Naive thymus-derived CD4-positive, alpha-beta T cell (primary cell): ENCODE data around the gene IL4I1. TPM values are rescaled to one million over a fixed set of nuclear protein-coding genes. Genes with fewer than 3 reads are reported as not detected.

Experiments used
- ATAC-seq: fragments of 150-1000 bp; cut with Tn5 transposase; 2 replicates; pipeline ENCODE4 v1.10.0; 2021; ENCODE audit warnings: mild to moderate bottlenecking, moderate library complexity
- CTCF ChIA-PET: fragments of 350-600 bp; sonication (Branson Sonifier 250); formaldehyde crosslinking; loops from one replicate; lab custom pipeline; 2021; ENCODE audit warnings: antibody characterized with exemption; lab: Charles Lee
- POLR2A ChIA-PET: fragments of 350-600 bp; sonication (Branson Sonifier 250); formaldehyde crosslinking; loops from one replicate; lab custom pipeline; 2021; ENCODE audit warnings: antibody characterized with exemption, inconsistent platforms; lab: Charles Lee
- DNase-seq, 9 donors: peaks; one replicate each; pipeline versions ENCODE4 v3.0.0 to v3.0.0-alpha.2; 2020 to 2022; ENCODE audit warnings: mixed read lengths in 1 of 9
- H3K27ac ChIP-seq: one replicate; pipeline ENCODE4 v1.7.0; 2013; ENCODE audit warnings: mild to moderate bottlenecking, low read depth, low read length, moderate library complexity
- H3K27me3 ChIP-seq, 2 donors: one replicate each; pipeline ENCODE4 v1.7.0; 2013; ENCODE audit warnings: low read length in 2 of 2, mild to moderate bottlenecking in 2 of 2, moderate library complexity in 2 of 2; ENCODE audit not compliant: control insufficient read depth in 2 of 2, insufficient read depth in 2 of 2
- H3K36me3 ChIP-seq, 3 experiments: 1 replicate in 2 of 3; 2 replicates in 1 of 3; pipeline ENCODE4 v1.7.0; 2013; ENCODE audit warnings: low read length in 3 of 3, mild to moderate bottlenecking in 3 of 3, moderate library complexity in 1 of 3; ENCODE audit not compliant: insufficient read depth in 3 of 3, control insufficient read depth in 2 of 3
- H3K4me1 ChIP-seq, 2 donors: one replicate each; pipeline ENCODE4 v1.7.0; 2013; ENCODE audit warnings: low read length in 2 of 2, mild to moderate bottlenecking in 2 of 2, moderate library complexity in 1 of 2; ENCODE audit not compliant: control insufficient read depth in 2 of 2, insufficient read depth in 2 of 2
- H3K4me3 ChIP-seq: 2 replicates; pipeline ENCODE4 v1.7.0; 2013; ENCODE audit warnings: mild to moderate bottlenecking, low read length
- H3K9me3 ChIP-seq, 3 experiments: 1 replicate in 2 of 3; 2 replicates in 1 of 3; pipeline ENCODE4 v1.7.0; 2013; ENCODE audit warnings: low read length in 3 of 3; ENCODE audit not compliant: control insufficient read depth in 2 of 3
- H3K27ac Mint-ChIP-seq, 9 donors: one replicate each; pipeline ENCODE4 v1.8.0; 2020 to 2022; ENCODE audit warnings: mixed read lengths in 9 of 9, mild to moderate bottlenecking in 8 of 9, moderate library complexity in 5 of 9, inconsistent platforms in 2 of 9
- H3K27me3 Mint-ChIP-seq, 5 donors: one replicate each; pipeline ENCODE4 v1.8.0; 2021 to 2022; ENCODE audit warnings: mixed read lengths in 5 of 5, mild to moderate bottlenecking in 1 of 5
- H3K36me3 Mint-ChIP-seq, 5 donors: one replicate each; pipeline ENCODE4 v1.8.0; 2020 to 2022; ENCODE audit warnings: mixed read lengths in 5 of 5, mild to moderate bottlenecking in 3 of 5, inconsistent platforms in 1 of 5
- H3K4me1 Mint-ChIP-seq, 7 donors: one replicate each; pipeline ENCODE4 v1.8.0; 2020 to 2022; ENCODE audit warnings: mixed read lengths in 7 of 7, mild to moderate bottlenecking in 3 of 7, inconsistent platforms in 1 of 7
- H3K4me3 Mint-ChIP-seq, 10 donors: one replicate each; pipeline ENCODE4 v1.8.0; 2020 to 2022; ENCODE audit warnings: mild to moderate bottlenecking in 10 of 10, mixed read lengths in 10 of 10, moderate library complexity in 6 of 10, inconsistent platforms in 2 of 10
- H3K9me3 Mint-ChIP-seq, 11 donors: one replicate each; pipeline ENCODE4 v1.8.0; 2020 to 2022; ENCODE audit warnings: mixed read lengths in 11 of 11, mild to moderate bottlenecking in 4 of 11, inconsistent platforms in 1 of 11, moderate library complexity in 1 of 11
- intact Hi-C, 2 donors: fragments of 100-400 bp; cut with micrococcal nuclease; formaldehyde crosslinking; loops; one replicate each; pipeline ENCODE4 v1.15.1; 2023
- microRNA-seq: library from miRNA; unstranded; fragments of <30 nt; microRNA quantifications from one replicate; pipeline ENCODE4 v1.2.0, GENCODE V29; 2022; ENCODE audit warnings: borderline microRNAs expressed
- polyA plus RNA-seq, 2 donors: library from polyadenylated mRNA; unstranded; fragments of 300-500 nt; fragmentation: Illumina TruSeq; gene quantifications; one replicate each; pipeline ENCODE4 v1.2.3, GENCODE V29; 2021
- total RNA-seq, 6 experiments: library from RNA in 5 of 6; stranded (reverse) in 5 of 6; gene quantifications; 1 replicate in 5 of 6; 2 replicates in 1 of 6; pipeline ENCODE4 v1.2.3 and lab custom pipeline; 2021 to 2026

IL4I1 gene
- total and polyA plus RNA-seq, 7 experiments from 2014 or later = 1.2 to 6.8 (median 1.9) TPM; not detected in 2

- CTCF ChIA-PET = no interaction called here
- Histone ChIP-seq H3K4me1 (no peaks in the 10 kb centered on the region), H3K27ac (no peak overlapping the region), H3K27me3 (no peaks in the 10 kb centered on the region), H3K4me3 (no peak overlapping the region), H3K36me3 (peaks cover 0 to 38% (median 0%) of the 10 kb centered on the region in 3 experiments), H3K9me3 (no peaks in the 10 kb centered on the region)
- Mint-ChIP-seq H3K4me3 (no peak overlapping the region), H3K27me3 (no peaks in the 10 kb centered on the region), H3K4me1 (no peaks in the 10 kb centered on the region), H3K9me3 (no peaks in the 10 kb centered on the region), H3K27ac (no peak overlapping the region), H3K36me3 (peaks cover 6 to 31% (median 18%) of the 10 kb centered on the region in 5 donors)
- no peak for ATAC-seq
- intact Hi-C loops = no loop called here
- no peak for DNase-seq
- POLR2A ChIA-PET = no interaction called here
Measured at GRCh38 chr19:49839713-49840112, 57.0 kb downstream of the IL4I1 start.

Small RNAs within 50 kb of the gene (microRNA-seq; reads per million reads assigned to microRNA genes)
- gene MIR4749 (2.1 reads per million), gene MIR4750 (not detected)

Other genes with a start within 250 kb of the IL4I1 start
- gene IRF3, start 231.0 kb downstream of the IL4I1 start, total RNA-seq = 100 to 1,000 TPM; 176 to 346 (median 212) TPM
- 10 to 100 TPM; 55.5 to 80.7 TPM for gene IRF3, start 231.0 kb downstream of the IL4I1 start, polyA plus RNA-seq
- gene BCL2L12, start 231.0 kb downstream of the IL4I1 start, total RNA-seq = 10 to 100 TPM; 11.3 to 57.2 (median 22.6) TPM
- 10 to 100 TPM; 11.4 to 14.8 TPM for gene BCL2L12, start 231.0 kb downstream of the IL4I1 start, polyA plus RNA-seq
- 100 to 1,000 TPM in 1 of 5 experiments, 10 to 100 TPM in 4; 73.1 to 169 (median 95.3) TPM for gene PRMT1, start 219.6 kb downstream of the IL4I1 start, total RNA-seq
- gene PRMT1, start 219.6 kb downstream of the IL4I1 start, polyA plus RNA-seq = 100 to 1,000 TPM; 126 to 145 TPM
- 1 to 10 TPM; 2.8 to 7.5 (median 4.6) TPM for gene ADM5, start 207.3 kb downstream of the IL4I1 start, total RNA-seq
- gene ADM5, start 207.3 kb downstream of the IL4I1 start, polyA plus RNA-seq = under 1 TPM in 1 of 2 donors, not detected in 1; 0.34 TPM
- gene CPT1C, start 205.8 kb downstream of the IL4I1 start, total RNA-seq = 1 to 10 TPM in 4 of 5 experiments, under 1 TPM in 1; 0.96 to 6.0 (median 1.5) TPM
- gene CPT1C, start 205.8 kb downstream of the IL4I1 start, polyA plus RNA-seq = 1 to 10 TPM in 1 of 2 donors, not detected in 1; 1.7 TPM
- 1 to 10 TPM; 1.4 to 3.6 (median 2.8) TPM for gene TSKS, start 133.6 kb downstream of the IL4I1 start, total RNA-seq
- gene TSKS, start 133.6 kb downstream of the IL4I1 start, polyA plus RNA-seq = 1 to 10 TPM in 1 of 2 donors, under 1 TPM in 1; 0.51 to 1.1 TPM
- 10 to 100 TPM; 38.2 to 83.3 (median 56.7) TPM for gene AP2A1, start 129.9 kb downstream of the IL4I1 start, total RNA-seq
- 1 to 10 TPM; 3.8 to 8.3 TPM for gene AP2A1, start 129.9 kb downstream of the IL4I1 start, polyA plus RNA-seq
- 10 to 100 TPM; 16.0 to 28.4 (median 26.8) TPM for gene FUZ, start 83.6 kb downstream of the IL4I1 start, total RNA-seq
- 1 to 10 TPM; 3.8 to 6.3 TPM for gene FUZ, start 83.6 kb downstream of the IL4I1 start, polyA plus RNA-seq
- gene MED25, start 78.6 kb downstream of the IL4I1 start, total RNA-seq = 10 to 100 TPM; 36.8 to 75.2 (median 55.4) TPM
- 10 to 100 TPM; 10.8 to 16.7 TPM for gene MED25, start 78.6 kb downstream of the IL4I1 start, polyA plus RNA-seq
- 100 to 1,000 TPM in 4 of 5 experiments, 10 to 100 TPM in 1; 92.8 to 170 (median 160) TPM for gene PTOV1, start 45.7 kb downstream of the IL4I1 start, total RNA-seq
- gene PTOV1, start 45.7 kb downstream of the IL4I1 start, polyA plus RNA-seq = 10 to 100 TPM; 49.0 to 68.6 TPM
- 100 to 1,000 TPM; 141 to 174 (median 154) TPM for gene PNKP, start 29.3 kb downstream of the IL4I1 start, total RNA-seq
- gene PNKP, start 29.3 kb downstream of the IL4I1 start, polyA plus RNA-seq = 10 to 100 TPM; 19.4 to 24.8 TPM
- 10 to 100 TPM; 15.9 to 25.7 (median 21.2) TPM for gene AKT1S1, start 19.5 kb downstream of the IL4I1 start, total RNA-seq
- gene AKT1S1, start 19.5 kb downstream of the IL4I1 start, polyA plus RNA-seq = 1 to 10 TPM; 4.7 to 5.8 TPM
- 100 to 1,000 TPM in 1 of 5 experiments, 10 to 100 TPM in 4; 42.9 to 106 (median 53.0) TPM for gene TBC1D17, start 19.2 kb downstream of the IL4I1 start, total RNA-seq
- gene TBC1D17, start 19.2 kb downstream of the IL4I1 start, polyA plus RNA-seq = 10 to 100 TPM; 11.6 to 22.2 TPM
- gene ATF5, start 32.3 kb upstream of the IL4I1 start, total RNA-seq = 10 to 100 TPM in 3 of 5 experiments, 1 to 10 TPM in 2; 5.9 to 16.1 (median 14.9) TPM
- 1 to 10 TPM; 1.6 to 1.9 TPM for gene ATF5, start 32.3 kb upstream of the IL4I1 start, polyA plus RNA-seq
- 100 to 1,000 TPM in 1 of 5 experiments, 10 to 100 TPM in 4; 26.9 to 130 (median 52.4) TPM for gene NUP62, start 32.6 kb upstream of the IL4I1 start, total RNA-seq
- 10 to 100 TPM; 46.3 to 65.0 TPM for gene NUP62, start 32.6 kb upstream of the IL4I1 start, polyA plus RNA-seq
- gene SIGLEC11, start 64.3 kb upstream of the IL4I1 start, total RNA-seq = 1 to 10 TPM in 1 of 5 experiments, under 1 TPM in 3, not detected in 1; 0.14 to 1.3 (median 0.39) TPM
- gene SIGLEC11, start 64.3 kb upstream of the IL4I1 start, polyA plus RNA-seq = not detected
- 100 to 1,000 TPM in 2 of 5 experiments, 10 to 100 TPM in 3; 70.6 to 121 (median 84.7) TPM for gene VRK3, start 128.5 kb upstream of the IL4I1 start, total RNA-seq
- 10 to 100 TPM; 73.9 to 98.4 TPM for gene VRK3, start 128.5 kb upstream of the IL4I1 start, polyA plus RNA-seq
- gene ZNF473, start 129.1 kb upstream of the IL4I1 start, total RNA-seq = 10 to 100 TPM in 2 of 5 experiments, 1 to 10 TPM in 3; 6.3 to 13.9 (median 9.6) TPM
- gene ZNF473, start 129.1 kb upstream of the IL4I1 start, polyA plus RNA-seq = 1 to 10 TPM; 2.8 to 7.5 TPM